Measurements from ENCODE around the gene TBC1D19. TPM values are rescaled to one million over a fixed set of nuclear protein-coding genes. Genes with fewer than 3 reads are reported as not detected.

The TBC1D19 gene
- total and polyA plus RNA-seq, 2 of the 4 experiments (the other 2 are of a cell fraction), result 9.9 to 17.6 TPM

GRCh38 chr4:26779224-26779623, 195.3 kb downstream of the TBC1D19 start:
- Histone ChIP-seq H2AK9ac (replicated peaks; ENCODE audit: low read depth, low read length, poor library complexity) (no peak overlapping the region), H2AK5ac (ENCODE audit: low read depth, low read length) (no peak overlapping the region), H4K91ac (ENCODE audit: insufficient read depth, low read depth, low read length) (no peak overlapping the region), H2BK5ac (ENCODE audit: low read depth, low read length, poor library complexity, severe bottlenecking) (no peak overlapping the region), H2BK20ac (ENCODE audit: low read depth, low read length) (no peak overlapping the region), H3K23ac (ENCODE audit: low read depth, low read length) (no peak overlapping the region), H3K9me3 (ENCODE audit: control insufficient read depth, insufficient read depth, low read length) (no peaks in the 10 kb centered on the region), H2AFZ (replicated peaks; ENCODE audit: low read length, poor library complexity) (no peak overlapping the region), H4K8ac (ENCODE audit: low read depth in 2 of 2, low read length in 2 of 2) (no peak overlapping the region), H3K4ac (ENCODE audit: low read depth, low read length) (no peak overlapping the region; the same call in 1 of the 2 replicates), H3K9ac (ENCODE audit: low read depth, low read length) (no peak overlapping the region), H3K14ac (replicated peaks; ENCODE audit: low read depth, low read length) (no peak overlapping the region), H3K56ac (ENCODE audit: extremely low read depth, insufficient read depth, low read length) (no peak overlapping the region), H3K9me1 (ENCODE audit: insufficient read depth, low read length) (no peaks in the 10 kb centered on the region), H2BK120ac (ENCODE audit: low read depth, low read length) (no peak overlapping the region), H3K18ac (ENCODE audit: low read depth, low read length) (no peak overlapping the region), H3K4me3 (ENCODE audit: insufficient read depth, low read depth, low read length) (no peak overlapping the region), H4K20me1 (ENCODE audit: insufficient read depth, low read length) (no peaks in the 10 kb centered on the region), H3K27ac (ENCODE audit: insufficient read depth, low read length) (no peak overlapping the region), H3K36me3 (ENCODE audit: control insufficient read depth, insufficient read depth, low read length) (no peaks in the 10 kb centered on the region), H3K4me1 (ENCODE audit: control insufficient read depth, insufficient read depth, low read length) (peaks cover 4% of the 10 kb centered on the region), H3K27me3 (ENCODE audit: control insufficient read depth, insufficient read depth, low read length) (no peaks in the 10 kb centered on the region), H3K79me1 (ENCODE audit: low read depth in 1 of 2, low read length in 2 of 2) (no peaks in the 10 kb centered on the region), H3K4me2 (ENCODE audit: low read depth, low read length) (no peak overlapping the region), H2BK15ac (ENCODE audit: low read depth, low read length) (no peak overlapping the region), H4K5ac (ENCODE audit: low read depth, low read length) (no peak overlapping the region)
- in situ Hi-C loops (cut with MboI; ENCODE audit: low sequenced_read_pairs), result no loop called here
- intact Hi-C loops (cut with micrococcal nuclease), result no loop called here
- dilution Hi-C loops (cut with HindIII; ENCODE audit: low sequenced_read_pairs, unreplicated experiment), result no loop called here
- no TSS peak for BruUV-seq (replicated peaks)
- DNase-seq, result no peak
- ChIA-PET POLR2A (ENCODE audit: unreplicated experiment) (no interaction called here), CTCF (no interaction called here)
- no peak for TF ChIP-seq FOS (IDR thresholded peaks at IDR 0.05; ENCODE audit: low read depth, low read length)
- ATAC-seq (ENCODE audit: low read depth), result no peak
- no CpG with 5 or more reads among the region's 2 CpGs for WGBS, 2 experiments (ENCODE audit: extremely low coverage in 2 of 2, insufficient read length in 1 of 2)

Measured in IMR-90 (cell line).